ENCODE data around the gene GSG1L. TPM values are rescaled to one million over a fixed set of nuclear protein-coding genes. Genes with fewer than 3 reads are reported as not detected.

GSG1L gene
- total RNA-seq, 1 experiment from 2014 or later, result not detected

- no peak overlapping the region for H3K4me3 ChIP-seq (ENCODE audit: low read length)
- H3K79me2 ChIP-seq (ENCODE audit: low read length), result no peaks in the 10 kb centered on the region
- no peak for DNase-seq
- H3K4me1 ChIP-seq (ENCODE audit: low read length), result no peaks in the 10 kb centered on the region
- H3K9me3 ChIP-seq (ENCODE audit: low read length), result no peaks in the 10 kb centered on the region
- no peaks in the 10 kb centered on the region for H3K36me3 ChIP-seq (ENCODE audit: insufficient read depth, low read length)
- H3K9ac ChIP-seq (ENCODE audit: low read length), result no peak overlapping the region
- H3K27ac ChIP-seq (ENCODE audit: low read length), result no peak overlapping the region
- no peak overlapping the region for H2AFZ ChIP-seq (ENCODE audit: low read length)
- no peaks in the 10 kb centered on the region; the same call in 1 of the 2 replicates for H4K20me1 ChIP-seq (ENCODE audit: insufficient read depth, low read depth, low read length)
- no peak overlapping the region for H3K4me2 ChIP-seq (ENCODE audit: low read depth, low read length, poor library complexity, severe bottlenecking)
- no peaks in the 10 kb centered on the region for H3K9me2 ChIP-seq (replicated peaks; ENCODE audit: insufficient read depth, low read length)
- no peaks in the 10 kb centered on the region for H3K27me3 ChIP-seq (ENCODE audit: low read length)
Observed at GRCh38 chr16:28081391-28081968, 18.0 kb upstream of the GSG1L start.

DNA sequence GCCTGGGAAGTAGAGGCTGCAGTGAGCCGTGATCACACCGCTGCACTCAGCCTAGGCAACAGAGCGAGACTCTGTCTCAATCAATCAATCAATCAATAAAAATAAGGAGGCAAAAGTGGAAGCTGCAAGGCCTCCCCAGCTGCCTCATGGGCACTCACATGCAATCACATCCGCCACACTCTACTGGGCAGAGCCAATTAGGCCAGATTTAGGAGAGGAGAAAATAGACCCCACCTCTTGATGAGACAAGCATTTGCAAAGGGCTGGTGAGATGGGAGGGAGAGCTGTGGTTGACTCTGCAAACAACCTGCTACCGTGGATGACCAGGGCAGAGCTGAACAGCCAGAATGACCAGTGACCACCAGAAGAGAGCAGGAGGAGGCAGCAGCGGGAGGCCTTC is 14.7 kb upstream of the GSG1L start:
- H3K4me1 ChIP-seq (ENCODE audit: low read length), result no peaks in the 10 kb centered on the region
- no peaks in the 10 kb centered on the region for H3K9me2 ChIP-seq (replicated peaks; ENCODE audit: insufficient read depth, low read length)
- DNase-seq, result no peak
- H4K20me1 ChIP-seq (ENCODE audit: insufficient read depth, low read depth, low read length), result no peaks in the 10 kb centered on the region
- H3K4me2 ChIP-seq (ENCODE audit: low read depth, low read length, poor library complexity, severe bottlenecking), result no peak overlapping the region
- H3K9me3 ChIP-seq (ENCODE audit: low read length), result no peaks in the 10 kb centered on the region
- no peaks in the 10 kb centered on the region for H3K79me2 ChIP-seq (ENCODE audit: low read length)
- H3K27me3 ChIP-seq (ENCODE audit: low read length), result no peaks in the 10 kb centered on the region
- H3K9ac ChIP-seq (ENCODE audit: low read length), result no peak overlapping the region
- H3K4me3 ChIP-seq (ENCODE audit: low read length), result no peak overlapping the region
- H2AFZ ChIP-seq (ENCODE audit: low read length), result no peak overlapping the region
- H3K36me3 ChIP-seq (ENCODE audit: insufficient read depth, low read length), result no peaks in the 10 kb centered on the region
- H3K27ac ChIP-seq (ENCODE audit: low read length), result no peak overlapping the region

DNA sequence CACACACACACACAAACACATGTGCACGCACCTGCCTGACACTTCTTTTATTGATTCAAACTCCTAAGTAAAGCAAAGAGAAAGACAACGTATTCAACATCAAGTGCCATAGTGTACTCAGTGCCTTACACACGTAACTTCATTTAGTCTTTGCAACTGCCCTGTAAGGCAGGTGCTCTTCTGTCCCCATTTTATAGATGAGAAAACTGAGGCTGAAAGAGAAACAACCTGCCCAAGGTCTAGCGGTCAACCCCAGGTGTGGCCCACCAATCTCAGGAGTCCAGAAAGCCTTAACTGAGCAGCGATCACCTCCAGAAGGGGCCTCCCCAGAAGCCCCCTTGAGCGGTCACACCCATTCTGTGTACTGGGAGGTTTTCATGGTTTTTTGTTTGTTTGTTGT is 10.3 kb upstream of the GSG1L start:
- no peak overlapping the region for H3K9ac ChIP-seq (ENCODE audit: low read length)

DNA sequence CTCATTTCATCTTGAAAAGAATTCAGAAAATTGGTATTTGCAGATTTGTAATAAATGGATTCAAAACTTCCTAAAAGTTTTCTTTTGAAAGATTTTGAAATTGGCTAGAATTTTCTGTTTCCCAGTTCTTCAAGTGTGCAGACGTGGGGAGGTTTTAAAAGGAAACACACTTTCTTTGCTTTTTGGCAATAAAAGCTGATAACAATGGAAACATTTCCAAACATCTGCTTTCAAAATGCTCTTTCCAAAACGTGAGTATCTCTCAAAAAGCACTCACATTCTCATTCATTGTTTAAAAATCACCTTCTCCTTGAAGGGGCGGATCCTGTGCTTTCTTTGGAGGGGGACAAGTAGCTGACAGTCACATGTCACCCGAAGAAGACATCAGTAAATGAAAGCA is 8.6 kb upstream of the GSG1L start:
- no peak overlapping the region for H3K4me3 ChIP-seq (ENCODE audit: low read length)
- no peak overlapping the region for H3K27ac ChIP-seq (ENCODE audit: low read length)
- H3K27me3 ChIP-seq (ENCODE audit: low read length), result no peaks in the 10 kb centered on the region
- no peaks in the 10 kb centered on the region for H3K9me2 ChIP-seq (replicated peaks; ENCODE audit: insufficient read depth, low read length)
- H3K9me3 ChIP-seq (ENCODE audit: low read length), result no peaks in the 10 kb centered on the region
- DNase-seq, result no peak
- no peaks in the 10 kb centered on the region for H3K36me3 ChIP-seq (ENCODE audit: insufficient read depth, low read length)
- no peak overlapping the region for H3K4me2 ChIP-seq (ENCODE audit: low read depth, low read length, poor library complexity, severe bottlenecking)
- H3K4me1 ChIP-seq (ENCODE audit: low read length), result no peaks in the 10 kb centered on the region
- H3K79me2 ChIP-seq (ENCODE audit: low read length), result no peaks in the 10 kb centered on the region
- no peaks in the 10 kb centered on the region for H4K20me1 ChIP-seq (ENCODE audit: insufficient read depth, low read depth, low read length)
- no peak overlapping the region for H3K9ac ChIP-seq (ENCODE audit: low read length)
- H2AFZ ChIP-seq (ENCODE audit: low read length), result no peak overlapping the region

More for the DNA sequence above, 10.3 kb upstream of the GSG1L start:
- Histone ChIP-seq H4K20me1 (ENCODE audit: insufficient read depth, low read depth, low read length) (no peaks in the 10 kb centered on the region), H3K4me2 (ENCODE audit: low read depth, low read length, poor library complexity, severe bottlenecking) (no peak overlapping the region), H3K9me2 (replicated peaks; ENCODE audit: insufficient read depth, low read length) (no peaks in the 10 kb centered on the region), H3K4me3 (ENCODE audit: low read length) (no peak overlapping the region), H3K27me3 (ENCODE audit: low read length) (no peaks in the 10 kb centered on the region), H3K27ac (ENCODE audit: low read length) (no peak overlapping the region), H3K9me3 (ENCODE audit: low read length) (no peaks in the 10 kb centered on the region), H2AFZ (ENCODE audit: low read length) (no peak overlapping the region), H3K4me1 (ENCODE audit: low read length) (no peaks in the 10 kb centered on the region), H3K36me3 (ENCODE audit: insufficient read depth, low read length) (no peaks in the 10 kb centered on the region), H3K79me2 (ENCODE audit: low read length) (no peaks in the 10 kb centered on the region)
- no peak for DNase-seq

- no peaks in the 10 kb centered on the region for H3K27me3 ChIP-seq (ENCODE audit: low read length)
Observed at GRCh38 chr16:28069971-28070794, 6.7 kb upstream of the GSG1L start.

GRCh38 chr16:28068976-28069375 is 5.5 kb upstream of the GSG1L start:
- no peak overlapping the region for H2AFZ ChIP-seq (ENCODE audit: low read length)
- no peaks in the 10 kb centered on the region for H3K36me3 ChIP-seq (ENCODE audit: insufficient read depth, low read length)
- DNase-seq, result no peak
- H3K9me3 ChIP-seq (ENCODE audit: low read length), result no peaks in the 10 kb centered on the region
- no peaks in the 10 kb centered on the region for H3K9me2 ChIP-seq (replicated peaks; ENCODE audit: insufficient read depth, low read length)
- no peaks in the 10 kb centered on the region for H3K27me3 ChIP-seq (ENCODE audit: low read length)
- H3K27ac ChIP-seq (ENCODE audit: low read length), result no peak overlapping the region
- no peaks in the 10 kb centered on the region for H3K79me2 ChIP-seq (ENCODE audit: low read length)
- no peak overlapping the region for H3K4me2 ChIP-seq (ENCODE audit: low read depth, low read length, poor library complexity, severe bottlenecking)
- no peak overlapping the region for H3K9ac ChIP-seq (ENCODE audit: low read length)
- no peaks in the 10 kb centered on the region for H4K20me1 ChIP-seq (ENCODE audit: insufficient read depth, low read depth, low read length)
- no peak overlapping the region for H3K4me3 ChIP-seq (ENCODE audit: low read length)
- no peaks in the 10 kb centered on the region for H3K4me1 ChIP-seq (ENCODE audit: low read length)

More at GRCh38 chr16:28069971-28070794, 6.7 kb upstream of the GSG1L start:
- no peak for DNase-seq
- Histone ChIP-seq H4K20me1 (ENCODE audit: insufficient read depth, low read depth, low read length) (no peaks in the 10 kb centered on the region), H2AFZ (ENCODE audit: low read length) (no peak overlapping the region), H3K9me2 (replicated peaks; ENCODE audit: insufficient read depth, low read length) (no peaks in the 10 kb centered on the region), H3K4me1 (ENCODE audit: low read length) (no peaks in the 10 kb centered on the region), H3K9ac (ENCODE audit: low read length) (no peak overlapping the region), H3K4me2 (ENCODE audit: low read depth, low read length, poor library complexity, severe bottlenecking) (no peak overlapping the region), H3K36me3 (ENCODE audit: insufficient read depth, low read length) (no peaks in the 10 kb centered on the region), H3K79me2 (ENCODE audit: low read length) (no peaks in the 10 kb centered on the region), H3K9me3 (ENCODE audit: low read length) (no peaks in the 10 kb centered on the region), H3K27ac (ENCODE audit: low read length) (no peak overlapping the region), H3K4me3 (ENCODE audit: low read length) (no peak overlapping the region)

- Histone ChIP-seq H3K4me2 (ENCODE audit: low read depth, low read length, poor library complexity, severe bottlenecking) (no peak overlapping the region), H3K79me2 (ENCODE audit: low read length) (no peaks in the 10 kb centered on the region), H3K9me2 (replicated peaks; ENCODE audit: insufficient read depth, low read length) (no peaks in the 10 kb centered on the region), H3K27ac (ENCODE audit: low read length) (no peak overlapping the region), H3K27me3 (ENCODE audit: low read length) (no peaks in the 10 kb centered on the region), H3K36me3 (ENCODE audit: insufficient read depth, low read length) (no peaks in the 10 kb centered on the region), H3K4me1 (ENCODE audit: low read length) (no peaks in the 10 kb centered on the region), H4K20me1 (ENCODE audit: insufficient read depth, low read depth, low read length) (no peaks in the 10 kb centered on the region), H3K9ac (ENCODE audit: low read length) (no peak overlapping the region), H3K4me3 (ENCODE audit: low read length) (no peak overlapping the region), H3K9me3 (ENCODE audit: low read length) (no peaks in the 10 kb centered on the region), H2AFZ (ENCODE audit: low read length) (no peak overlapping the region)
- DNase-seq, result no peak
Observed at GRCh38 chr16:28067604-28068379, 4.3 kb upstream of the GSG1L start.

DNA sequence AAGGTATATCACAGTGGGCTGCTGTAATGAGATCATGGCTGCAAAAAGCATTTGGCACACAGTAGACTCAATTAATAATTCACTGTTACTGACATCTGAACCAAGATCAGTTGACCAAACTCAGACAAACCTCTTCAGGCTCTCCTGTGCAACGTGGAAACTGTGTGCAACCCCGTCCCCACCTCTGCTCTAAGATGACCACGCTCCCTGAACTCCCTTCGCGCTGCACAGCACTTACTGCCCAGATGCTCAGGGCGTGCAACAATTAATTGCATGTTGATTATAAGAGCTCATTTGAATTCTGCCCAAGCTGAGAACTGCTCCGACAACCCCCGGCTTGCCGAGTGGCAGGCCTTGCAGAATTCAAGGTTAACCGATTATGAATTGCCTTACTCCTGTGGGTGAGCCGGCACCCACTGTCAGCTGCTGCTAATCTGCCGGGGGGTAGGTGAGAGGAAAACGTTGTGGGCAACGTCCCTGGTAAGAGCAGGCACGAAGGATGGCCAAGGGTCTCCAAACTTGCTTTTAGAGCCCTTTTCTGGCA is 1.3 kb upstream of the GSG1L start:
- H3K9me2 ChIP-seq (replicated peaks; ENCODE audit: insufficient read depth, low read length), result no peaks in the 10 kb centered on the region
- H3K9ac ChIP-seq (ENCODE audit: low read length), result no peak overlapping the region
- no peaks in the 10 kb centered on the region for H3K4me1 ChIP-seq (ENCODE audit: low read length)
- H3K79me2 ChIP-seq (ENCODE audit: low read length), result no peaks in the 10 kb centered on the region
- no peaks in the 10 kb centered on the region for H4K20me1 ChIP-seq (ENCODE audit: insufficient read depth, low read depth, low read length)
- DNase-seq, result no peak
- H3K9me3 ChIP-seq (ENCODE audit: low read length), result no peaks in the 10 kb centered on the region
- no peak overlapping the region for H3K27ac ChIP-seq (ENCODE audit: low read length)
- no peaks in the 10 kb centered on the region for H3K36me3 ChIP-seq (ENCODE audit: insufficient read depth, low read length)
- no peak overlapping the region for H3K4me2 ChIP-seq (ENCODE audit: low read depth, low read length, poor library complexity, severe bottlenecking)
- no peak overlapping the region for H3K4me3 ChIP-seq (ENCODE audit: low read length)
- H2AFZ ChIP-seq (ENCODE audit: low read length), result no peak overlapping the region
- H3K27me3 ChIP-seq (ENCODE audit: low read length), result no peaks in the 10 kb centered on the region
